Measurements from ENCODE around the gene MBP. TPM values are rescaled to one million over a fixed set of nuclear protein-coding genes. Genes with fewer than 3 reads are reported as not detected.

MBP gene
- polyA plus RNA-seq, 1 donor from 2014 or later, result 3.3 TPM

DNA sequence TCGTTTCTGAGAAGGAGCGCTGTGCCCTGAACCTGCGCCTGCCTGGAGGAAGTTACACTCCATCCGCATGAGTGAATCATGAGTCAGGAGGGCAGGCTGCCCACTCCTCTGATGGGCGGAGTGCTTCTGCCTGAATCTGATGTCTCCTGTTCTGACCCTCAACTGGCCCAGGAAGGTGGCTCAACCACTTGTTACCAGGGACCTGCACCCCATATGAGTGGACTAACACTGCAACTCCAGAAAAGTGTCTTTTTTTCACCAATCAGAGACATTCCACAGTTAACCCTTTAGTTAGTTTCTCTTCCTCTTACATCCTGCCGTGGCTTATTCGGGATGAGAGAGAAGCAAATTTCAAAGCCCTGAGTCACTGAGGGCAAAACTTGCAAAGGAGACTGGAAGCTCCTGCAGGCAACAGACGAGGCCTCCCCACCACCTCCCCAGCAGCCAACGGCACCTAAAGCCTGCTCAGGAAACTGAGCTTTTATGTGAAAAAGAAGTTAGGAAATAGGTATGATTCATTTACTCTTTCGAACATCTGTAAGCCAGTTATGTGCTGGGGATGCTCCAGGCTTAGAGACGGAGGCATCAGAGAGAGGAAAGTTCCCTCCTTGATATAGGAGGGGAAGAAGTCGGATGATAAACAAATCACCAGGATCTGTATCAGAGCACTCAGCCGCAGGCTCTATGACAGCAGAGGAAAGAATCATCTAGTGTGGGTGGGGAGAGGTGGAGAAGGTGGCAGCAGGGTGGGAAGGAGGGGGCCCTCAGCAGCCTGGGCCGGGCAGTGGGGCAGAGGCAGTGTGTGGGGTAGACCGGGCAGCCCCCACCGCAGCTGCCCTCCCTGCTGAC lies 30.9 kb downstream of the MBP start:
- Histone ChIP-seq H3K27ac (ENCODE audit: low read length) (no peak overlapping the region), H4K20me1 (ENCODE audit: insufficient read depth) (no peaks in the 10 kb centered on the region), H3K27me3 (ENCODE audit: insufficient read depth, low read depth, low read length) (no peaks in the 10 kb centered on the region), H3K4me2 (ENCODE audit: low read length) (no peak overlapping the region), H3K9ac (ENCODE audit: low read length) (no peak overlapping the region), H3K4me3 (ENCODE audit: low read length) (no peak overlapping the region), H2AFZ (ENCODE audit: low read depth, low read length) (no peak overlapping the region), H3K9me3 (ENCODE audit: low read length) (no peaks in the 10 kb centered on the region), H3K9me2 (ENCODE audit: insufficient read depth, low read length) (no peaks in the 10 kb centered on the region), H3K36me3 (ENCODE audit: insufficient read depth, low read length) (no peaks in the 10 kb centered on the region), H3F3A (ENCODE audit: insufficient read depth, low read length, poor library complexity, severe bottlenecking) (no peaks in the 10 kb centered on the region), H3K79me2 (replicated peaks; ENCODE audit: insufficient read depth, low read length) (no peaks in the 10 kb centered on the region)
- TF ChIP-seq TAF1 (IDR thresholded peaks at IDR 0.05; ENCODE audit: low read depth), result no peak
- no peak for TF ChIP-seq REST (IDR thresholded peaks at IDR 0.05; ENCODE audit: borderline replicate concordance)
- TF ChIP-seq EZH2 (IDR thresholded peaks at IDR 0.05; ENCODE audit: borderline replicate concordance, insufficient read depth, low read length, poor library complexity, severe bottlenecking), result no peak
- TF ChIP-seq, protein P1, sequence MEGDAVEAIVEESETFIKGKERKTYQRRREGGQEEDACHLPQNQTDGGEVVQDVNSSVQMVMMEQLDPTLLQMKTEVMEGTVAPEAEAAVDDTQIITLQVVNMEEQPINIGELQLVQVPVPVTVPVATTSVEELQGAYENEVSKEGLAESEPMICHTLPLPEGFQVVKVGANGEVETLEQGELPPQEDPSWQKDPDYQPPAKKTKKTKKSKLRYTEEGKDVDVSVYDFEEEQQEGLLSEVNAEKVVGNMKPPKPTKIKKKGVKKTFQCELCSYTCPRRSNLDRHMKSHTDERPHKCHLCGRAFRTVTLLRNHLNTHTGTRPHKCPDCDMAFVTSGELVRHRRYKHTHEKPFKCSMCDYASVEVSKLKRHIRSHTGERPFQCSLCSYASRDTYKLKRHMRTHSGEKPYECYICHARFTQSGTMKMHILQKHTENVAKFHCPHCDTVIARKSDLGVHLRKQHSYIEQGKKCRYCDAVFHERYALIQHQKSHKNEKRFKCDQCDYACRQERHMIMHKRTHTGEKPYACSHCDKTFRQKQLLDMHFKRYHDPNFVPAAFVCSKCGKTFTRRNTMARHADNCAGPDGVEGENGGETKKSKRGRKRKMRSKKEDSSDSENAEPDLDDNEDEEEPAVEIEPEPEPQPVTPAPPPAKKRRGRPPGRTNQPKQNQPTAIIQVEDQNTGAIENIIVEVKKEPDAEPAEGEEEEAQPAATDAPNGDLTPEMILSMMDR (IDR thresholded peaks at IDR 0.05; ENCODE audit: poor library complexity, severe bottlenecking), result no peak
- no peak for TF ChIP-seq EP300 (conservative IDR thresholded peaks at IDR 0.05; ENCODE audit: poor library complexity, severe bottlenecking)
- no peak for TF ChIP-seq MXI1 (conservative IDR thresholded peaks at IDR 0.05; ENCODE audit: poor library complexity, severe bottlenecking)
- TF ChIP-seq SMC3 (conservative IDR thresholded peaks at IDR 0.05; ENCODE audit: poor library complexity), result no peak
- no peak for TF ChIP-seq POLR2AphosphoS5 (IDR thresholded peaks at IDR 0.05)

DNA sequence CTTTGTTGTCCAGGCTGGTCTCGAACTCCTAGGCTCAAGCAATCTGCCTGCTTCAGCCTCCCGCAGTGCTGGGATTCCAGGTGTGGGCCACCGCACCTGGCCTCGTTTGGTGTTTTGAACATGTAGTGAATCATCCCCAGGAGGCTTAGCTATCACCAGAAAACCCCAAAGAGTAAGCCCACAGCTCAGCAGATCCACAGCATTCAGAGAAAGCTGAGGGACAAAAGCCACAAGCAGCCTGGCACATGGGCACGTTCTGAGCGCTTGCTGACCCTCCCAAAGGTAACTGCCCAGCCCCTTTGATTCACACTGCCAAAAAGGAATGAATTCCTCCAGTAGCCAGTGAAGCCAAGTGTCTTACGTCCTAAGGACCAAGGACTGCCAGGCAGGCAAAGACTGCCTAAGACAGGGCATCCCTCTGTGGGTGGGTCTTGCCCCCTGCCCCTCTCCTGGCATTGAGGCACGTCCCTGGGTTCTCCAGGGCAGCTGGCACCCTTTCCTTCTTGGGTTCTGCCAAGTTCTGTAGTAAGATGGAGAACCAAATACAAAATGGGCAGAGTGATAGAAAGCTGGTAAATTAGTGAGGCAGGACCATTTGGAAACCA lies 31.7 kb downstream of the MBP start:
- no peak for TF ChIP-seq RAD21 (conservative IDR thresholded peaks at IDR 0.05)
- TF ChIP-seq POLR2AphosphoS5 (IDR thresholded peaks at IDR 0.05), result no peak
- TF ChIP-seq EP300 (conservative IDR thresholded peaks at IDR 0.05; ENCODE audit: poor library complexity, severe bottlenecking), result no peak
- no peak for TF ChIP-seq EZH2 (IDR thresholded peaks at IDR 0.05; ENCODE audit: borderline replicate concordance, insufficient read depth, low read length, poor library complexity, severe bottlenecking)
- TF ChIP-seq, protein P1 (IDR thresholded peaks at IDR 0.05; ENCODE audit: poor library complexity, severe bottlenecking), result no peak
- no peak for TF ChIP-seq MXI1 (conservative IDR thresholded peaks at IDR 0.05; ENCODE audit: poor library complexity, severe bottlenecking)
- no peak for TF ChIP-seq TAF1 (IDR thresholded peaks at IDR 0.05; ENCODE audit: low read depth)
- no peak for TF ChIP-seq SMC3 (conservative IDR thresholded peaks at IDR 0.05; ENCODE audit: poor library complexity)
- TF ChIP-seq REST (IDR thresholded peaks at IDR 0.05; ENCODE audit: borderline replicate concordance), result no peak
- no peaks in the 10 kb centered on the region for H3K9me3 ChIP-seq (ENCODE audit: low read length)
- no peak overlapping the region for H3K9ac ChIP-seq (ENCODE audit: low read length)
- H3K27me3 ChIP-seq (ENCODE audit: insufficient read depth, low read depth, low read length), result no peaks in the 10 kb centered on the region
- H3F3A ChIP-seq (ENCODE audit: insufficient read depth, low read length, poor library complexity, severe bottlenecking), result peaks cover under 1% of the 10 kb centered on the region
- H3K4me3 ChIP-seq (ENCODE audit: low read length), result no peak overlapping the region
- no peak overlapping the region for H2AFZ ChIP-seq (ENCODE audit: low read depth, low read length)
- H3K27ac ChIP-seq (ENCODE audit: low read length), result no peak overlapping the region
- H3K36me3 ChIP-seq (ENCODE audit: insufficient read depth, low read length), result no peaks in the 10 kb centered on the region
- no peaks in the 10 kb centered on the region for H3K9me2 ChIP-seq (ENCODE audit: insufficient read depth, low read length)
- no peak overlapping the region for H3K4me2 ChIP-seq (ENCODE audit: low read length)
- H3K79me2 ChIP-seq (replicated peaks; ENCODE audit: insufficient read depth, low read length), result no peaks in the 10 kb centered on the region
- H4K20me1 ChIP-seq (ENCODE audit: insufficient read depth), result no peaks in the 10 kb centered on the region

All from neural cell (in vitro differentiated cells).